Skeletal muscle tissue (tissue), 4 donors: Measurements from ENCODE around the gene THSD4. TPM values are rescaled to one million over a fixed set of nuclear protein-coding genes. Genes with fewer than 3 reads are reported as not detected.
"Not testable (repeated sequence)": the region's sequence is repeated elsewhere in the genome, so short reads cannot be mapped to it uniquely, and the experiment has no call there.

Experiments
- H3K27ac ChIP-seq: one replicate; pipeline ENCODE4 v1.7.0; 2013; ENCODE audit warnings: mild to moderate bottlenecking, low read depth, low read length, inconsistent platforms
- H3K27me3 ChIP-seq, 3 donors: one replicate each; pipeline ENCODE4 v1.7.0; 2013; ENCODE audit warnings: low read length in 3 of 3; ENCODE audit not compliant: control insufficient read depth in 3 of 3, insufficient read depth in 3 of 3
- H3K36me3 ChIP-seq, 3 donors: one replicate each; pipeline ENCODE4 v1.7.0; 2013; ENCODE audit warnings: low read length in 3 of 3; ENCODE audit not compliant: control insufficient read depth in 3 of 3, insufficient read depth in 3 of 3
- H3K4me1 ChIP-seq, 3 donors: one replicate each; pipeline ENCODE4 v1.7.0; 2013; ENCODE audit warnings: low read length in 3 of 3, mild to moderate bottlenecking in 3 of 3; ENCODE audit not compliant: control insufficient read depth in 3 of 3, insufficient read depth in 3 of 3
- H3K4me3 ChIP-seq, 3 donors: one replicate each; pipeline ENCODE4 v1.7.0; 2013; ENCODE audit warnings: low read length in 3 of 3
- H3K9ac ChIP-seq, 3 donors: one replicate each; pipeline ENCODE4 v1.7.0; 2013; ENCODE audit warnings: low read length in 3 of 3, mild to moderate bottlenecking in 3 of 3, moderate library complexity in 2 of 3, low read depth in 1 of 3
- H3K9me3 ChIP-seq, 3 donors: one replicate each; pipeline ENCODE4 v1.7.0; 2013; ENCODE audit warnings: low read length in 3 of 3; ENCODE audit not compliant: control insufficient read depth in 3 of 3
- total RNA-seq: library from RNA; depleted of rRNA; stranded (reverse); fragments of >200 nt; gene quantifications from one replicate; pipeline ENCODE4 v1.2.3, GENCODE V29; 2014
- donor health status: Osteomylitis.

THSD4 gene
- total RNA-seq, 1 donor from 2014 or later, result 15.7 TPM

- peaks cover 9 to 10% (median 9%) of the 10 kb centered on the region in 3 donors for H3K4me1 ChIP-seq
- no peak overlapping the region for H3K4me3 ChIP-seq
- no peaks in the 10 kb centered on the region for H3K36me3 ChIP-seq
- H3K9me3 ChIP-seq, result no peaks in the 10 kb centered on the region
- H3K27ac ChIP-seq, result no peak overlapping the region
- H3K9ac ChIP-seq, result no peak overlapping the region
- H3K27me3 ChIP-seq, result no peaks in the 10 kb centered on the region
Observed at GRCh38 chr15:71355268-71355667, 240.0 kb downstream of the THSD4 start.

GRCh38 chr15:71357321-71357732 lies 242.1 kb downstream of the THSD4 start:
- Histone ChIP-seq H3K4me3 (no peak overlapping the region), H3K9me3 (no peaks in the 10 kb centered on the region), H3K27ac (no peak overlapping the region), H3K36me3 (no peaks in the 10 kb centered on the region), H3K9ac (peak overlapping the region in 1 of 3 donors; percentile 48), H3K27me3 (no peaks in the 10 kb centered on the region), H3K4me1 (peaks cover 9 to 10% (median 9%) of the 10 kb centered on the region in 3 donors)

DNA sequence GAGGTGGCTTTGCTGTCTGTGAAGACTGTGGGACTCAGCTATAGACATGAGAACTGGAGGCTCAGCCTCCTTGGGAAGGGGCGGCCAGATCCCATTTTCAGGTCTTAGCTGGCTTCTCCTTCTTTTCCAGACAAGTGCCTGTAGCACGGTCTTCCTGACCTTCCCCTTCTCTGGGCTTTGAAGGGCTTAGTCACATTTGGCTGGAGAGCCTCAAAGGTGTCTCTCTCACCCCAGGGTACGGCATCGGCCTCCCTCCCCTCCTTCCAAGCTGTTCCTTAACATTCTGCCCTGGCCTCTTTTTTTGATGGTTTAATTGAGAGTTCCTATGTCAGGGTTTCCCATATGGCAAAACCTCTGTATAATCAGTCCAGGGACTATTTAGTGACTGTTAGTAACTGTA lies 242.7 kb downstream of the THSD4 start:
- H3K4me3 ChIP-seq, result no peak overlapping the region
- H3K9me3 ChIP-seq, result no peaks in the 10 kb centered on the region
- H3K36me3 ChIP-seq, result no peaks in the 10 kb centered on the region
- H3K4me1 ChIP-seq, result peaks cover 9 to 10% (median 9%) of the 10 kb centered on the region in 3 donors
- no peak overlapping the region for H3K27ac ChIP-seq
- H3K9ac ChIP-seq, result no peak overlapping the region
- no peaks in the 10 kb centered on the region for H3K27me3 ChIP-seq

GRCh38 chr15:71359246-71359645 lies 244.0 kb downstream of the THSD4 start:
- Histone ChIP-seq H3K4me3 (no peak overlapping the region), H3K36me3 (no peaks in the 10 kb centered on the region), H3K9ac (no peak overlapping the region), H3K27me3 (no peaks in the 10 kb centered on the region), H3K27ac (no peak overlapping the region), H3K9me3 (no peaks in the 10 kb centered on the region), H3K4me1 (peaks cover 9 to 10% (median 9%) of the 10 kb centered on the region in 3 donors)

- Histone ChIP-seq H3K36me3 (no peaks in the 10 kb centered on the region), H3K4me3 (no peak overlapping the region), H3K9ac (no peak overlapping the region), H3K27ac (no peak overlapping the region), H3K27me3 (no peaks in the 10 kb centered on the region), H3K4me1 (peaks cover 0 to under 1% (median 0%) of the 10 kb centered on the region in 3 donors), H3K9me3 (no peaks in the 10 kb centered on the region)
Observed at GRCh38 chr15:71362556-71362955, 247.3 kb downstream of the THSD4 start.

- no peaks in the 10 kb centered on the region for H3K27me3 ChIP-seq
- no peaks in the 10 kb centered on the region for H3K36me3 ChIP-seq
- no peak overlapping the region for H3K27ac ChIP-seq
- no peak overlapping the region for H3K4me3 ChIP-seq
- no peak overlapping the region for H3K9ac ChIP-seq
- no peaks in the 10 kb centered on the region for H3K4me1 ChIP-seq
- H3K9me3 ChIP-seq, result no peaks in the 10 kb centered on the region
Observed at GRCh38 chr15:71362987-71363968, 248.0 kb downstream of the THSD4 start.

GRCh38 chr15:71364117-71364584 lies 248.9 kb downstream of the THSD4 start:
- Histone ChIP-seq H3K27ac (no peak overlapping the region), H3K4me3 (no peak overlapping the region), H3K27me3 (no peaks in the 10 kb centered on the region), H3K4me1 (no peaks in the 10 kb centered on the region), H3K9ac (no peak overlapping the region), H3K9me3 (no peaks in the 10 kb centered on the region), H3K36me3 (no peaks in the 10 kb centered on the region)

DNA sequence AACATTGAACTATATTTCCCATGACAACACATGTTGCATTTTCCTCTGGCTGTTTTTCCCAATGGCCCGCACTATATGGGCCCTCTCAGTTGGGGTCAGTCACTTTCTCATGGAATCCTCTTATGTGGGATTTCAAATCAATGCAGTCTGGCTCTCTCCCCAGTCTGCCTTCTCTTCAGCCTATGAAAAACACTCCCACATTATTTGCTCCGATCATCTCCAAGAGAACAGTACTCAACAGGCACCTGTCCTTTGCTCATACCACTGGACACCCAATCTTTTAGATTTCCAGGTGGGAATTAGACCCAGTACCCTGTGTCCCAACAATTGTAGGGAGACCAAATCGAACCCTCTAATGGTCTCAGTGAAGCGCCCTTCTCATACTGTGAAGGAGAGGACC lies 251.3 kb downstream of the THSD4 start:
- no peaks in the 10 kb centered on the region for H3K36me3 ChIP-seq
- H3K4me3 ChIP-seq, result no peak overlapping the region
- no peak overlapping the region for H3K27ac ChIP-seq
- no peaks in the 10 kb centered on the region for H3K9me3 ChIP-seq
- H3K9ac ChIP-seq, result no peak overlapping the region
- H3K27me3 ChIP-seq, result no peaks in the 10 kb centered on the region
- no peaks in the 10 kb centered on the region for H3K4me1 ChIP-seq

DNA sequence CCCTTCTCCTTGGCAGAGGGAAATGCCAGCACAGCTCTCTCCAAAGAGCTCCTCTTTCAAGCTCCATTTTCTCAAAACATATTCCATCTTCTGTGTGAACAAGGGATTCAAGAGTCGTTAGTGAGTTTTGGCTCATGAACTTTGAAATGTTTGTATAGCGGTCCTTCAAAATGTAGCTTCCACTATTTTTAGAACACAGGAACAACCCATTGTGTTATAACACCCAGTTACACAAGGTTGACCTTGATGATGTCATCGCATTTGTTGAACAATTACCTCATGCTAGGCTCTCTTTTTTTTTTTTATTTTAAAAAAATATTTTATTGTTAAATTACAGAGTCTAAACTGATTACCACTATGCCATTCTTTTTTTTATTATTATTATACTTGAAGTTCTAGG lies 251.7 kb downstream of the THSD4 start:
- no peak overlapping the region for H3K9ac ChIP-seq
- H3K27me3 ChIP-seq, result no peaks in the 10 kb centered on the region
- no peaks in the 10 kb centered on the region for H3K4me1 ChIP-seq
- no peak overlapping the region for H3K4me3 ChIP-seq
- H3K9me3 ChIP-seq, result no peaks in the 10 kb centered on the region
- no peak overlapping the region for H3K27ac ChIP-seq
- H3K36me3 ChIP-seq, result no peaks in the 10 kb centered on the region

DNA sequence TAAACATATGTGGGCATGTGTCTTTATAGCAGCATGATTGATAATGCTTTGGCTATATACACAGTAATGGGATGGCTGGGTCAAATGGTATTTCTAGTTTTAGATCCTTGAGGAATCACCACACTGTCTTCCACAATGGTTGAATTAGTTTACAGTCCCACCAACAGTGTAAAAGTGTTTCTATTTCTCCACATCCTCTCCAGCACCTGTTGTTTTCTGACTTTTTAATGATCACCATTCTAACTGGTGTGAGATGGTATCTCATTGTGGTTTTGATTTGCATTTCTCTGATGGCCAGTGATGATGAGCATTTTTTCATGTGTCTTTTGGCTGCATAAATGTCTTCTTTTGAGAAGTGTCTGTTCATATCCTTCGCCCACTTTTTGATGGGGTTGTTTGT lies 252.5 kb downstream of the THSD4 start:
- not testable (repeated sequence) for H3K36me3 ChIP-seq, H3K9me3 ChIP-seq

More for the DNA sequence above, 252.5 kb downstream of the THSD4 start:
- H3K9ac ChIP-seq, H3K27ac ChIP-seq, H3K4me3 ChIP-seq, H3K4me1 ChIP-seq, H3K27me3 ChIP-seq: not testable (repeated sequence)
